Measurements from ENCODE around the gene YDJC.
"Not testable (repeated sequence)": the region's sequence is repeated elsewhere in the genome, so short reads cannot be mapped to it uniquely, and the experiment has no call there.

DNA sequence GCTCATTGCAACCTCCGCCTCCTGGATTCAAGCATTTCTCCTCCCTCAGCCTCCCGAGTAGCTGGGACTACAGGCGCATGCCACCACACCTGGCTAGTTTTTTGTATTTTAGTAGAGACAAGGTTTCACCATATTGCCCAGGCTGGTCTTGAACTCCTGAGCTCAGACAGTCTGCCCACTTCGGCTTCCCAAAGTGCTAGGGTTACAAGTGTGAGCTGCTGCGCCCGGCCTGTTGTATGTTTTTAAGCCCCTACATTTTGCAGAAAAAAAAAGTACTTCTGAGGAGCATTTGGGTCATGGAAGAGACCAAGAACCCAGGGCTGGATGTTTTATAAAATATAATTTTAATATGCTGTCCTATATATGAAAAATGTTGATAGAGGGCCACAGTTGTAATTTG, 12.5 kb downstream of the YDJC start:
- TF ChIP-seq, protein P1, sequence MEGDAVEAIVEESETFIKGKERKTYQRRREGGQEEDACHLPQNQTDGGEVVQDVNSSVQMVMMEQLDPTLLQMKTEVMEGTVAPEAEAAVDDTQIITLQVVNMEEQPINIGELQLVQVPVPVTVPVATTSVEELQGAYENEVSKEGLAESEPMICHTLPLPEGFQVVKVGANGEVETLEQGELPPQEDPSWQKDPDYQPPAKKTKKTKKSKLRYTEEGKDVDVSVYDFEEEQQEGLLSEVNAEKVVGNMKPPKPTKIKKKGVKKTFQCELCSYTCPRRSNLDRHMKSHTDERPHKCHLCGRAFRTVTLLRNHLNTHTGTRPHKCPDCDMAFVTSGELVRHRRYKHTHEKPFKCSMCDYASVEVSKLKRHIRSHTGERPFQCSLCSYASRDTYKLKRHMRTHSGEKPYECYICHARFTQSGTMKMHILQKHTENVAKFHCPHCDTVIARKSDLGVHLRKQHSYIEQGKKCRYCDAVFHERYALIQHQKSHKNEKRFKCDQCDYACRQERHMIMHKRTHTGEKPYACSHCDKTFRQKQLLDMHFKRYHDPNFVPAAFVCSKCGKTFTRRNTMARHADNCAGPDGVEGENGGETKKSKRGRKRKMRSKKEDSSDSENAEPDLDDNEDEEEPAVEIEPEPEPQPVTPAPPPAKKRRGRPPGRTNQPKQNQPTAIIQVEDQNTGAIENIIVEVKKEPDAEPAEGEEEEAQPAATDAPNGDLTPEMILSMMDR (conservative IDR thresholded peaks at IDR 0.05; ENCODE audit: low read depth, low read length) = not testable (repeated sequence)
- not testable (repeated sequence) for TF ChIP-seq EZH2phosphoT487 (IDR thresholded peaks at IDR 0.05; ENCODE audit: borderline replicate concordance, low read length); EZH2 (IDR thresholded peaks at IDR 0.05; ENCODE audit: low read length, unreplicated experiment)
